ENCODE measurements around the gene ELL2. TPM values are rescaled to one million over a fixed set of nuclear protein-coding genes. Genes with fewer than 3 reads are reported as not detected.

ELL2 gene
- total and polyA plus RNA-seq, 2 of the 13 experiments (the other 11 are each of a cell fraction or from before 2014, with no cell fraction given), result 78.9 to 97.1 TPM

DNA sequence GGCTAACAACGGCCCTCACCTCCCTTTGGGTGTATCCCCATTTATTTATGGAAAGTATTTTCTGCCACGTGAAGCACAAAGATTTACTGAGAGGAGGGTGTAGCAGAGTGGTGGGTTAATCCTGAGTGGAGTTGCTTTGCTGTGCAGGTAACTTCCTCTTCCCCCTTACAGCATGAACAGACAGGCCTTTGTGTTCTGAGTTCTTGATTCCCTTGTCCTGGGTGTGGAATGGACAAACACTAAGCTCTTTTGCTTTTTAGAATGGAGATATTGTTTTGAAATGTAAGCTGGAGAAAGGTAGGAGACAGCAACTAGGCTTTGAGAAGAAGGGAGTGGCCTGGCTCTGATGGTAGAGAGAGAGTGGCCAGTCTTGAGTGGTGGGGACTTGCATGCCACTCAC is 122.0 kb downstream of the ELL2 start (continued):
- peak; percentile 17; the same call in 1 of the 2 replicates for TF ChIP-seq ETV5 (CRISPR knock-in tag; IDR thresholded peaks at IDR 0.05; ENCODE audit: borderline replicate concordance)
- peak; percentile 19; the same call in 1 of the 2 replicates for TF ChIP-seq ZFX (CRISPR knock-in tag; IDR thresholded peaks at IDR 0.05; ENCODE audit: low read depth)
- TF ChIP-seq MTF2 (CRISPR knock-in tag; IDR thresholded peaks at IDR 0.05; ENCODE audit: borderline replicate concordance), result no peak
- peak; percentile 82 for TF ChIP-seq ELF3 (CRISPR knock-in tag; IDR thresholded peaks at IDR 0.05)
- no peak for TF ChIP-seq CBFB (CRISPR knock-in tag; IDR thresholded peaks at IDR 0.05)
- TF ChIP-seq RFXAP (CRISPR knock-in tag; IDR thresholded peaks at IDR 0.05; ENCODE audit: borderline replicate concordance), result no peak
- no peak for TF ChIP-seq PCBP1 (IDR thresholded peaks at IDR 0.05; ENCODE audit: borderline replicate concordance, low read depth, low read length)
- TF ChIP-seq GATAD2A (CRISPR knock-in tag; IDR thresholded peaks at IDR 0.05), result peak; percentile 42; the same call in 1 of the 2 replicates
- no peak for TF ChIP-seq RFX3 (CRISPR knock-in tag; IDR thresholded peaks at IDR 0.05)
- TF ChIP-seq ZSCAN20 (CRISPR knock-in tag; IDR thresholded peaks at IDR 0.05; ENCODE audit: borderline replicate concordance), result no peak
- 0 out of 2 replicates have a peak, but pooled peaks have one; percentile 16 for TF ChIP-seq ZNF580 (CRISPR knock-in tag; IDR thresholded peaks at IDR 0.05; ENCODE audit: borderline replicate concordance, low read depth)
- no peak for TF ChIP-seq SOX13 (IDR thresholded peaks at IDR 0.05)
- TF ChIP-seq SOX13 (CRISPR knock-in tag; conservative IDR thresholded peaks at IDR 0.05 in 1 of 2, IDR thresholded peaks at IDR 0.05 in 1 of 2), result peak in 1 of 2 experiments; percentile 44; a peak in 2 of 4 replicates
- no peak for TF ChIP-seq TEF (CRISPR knock-in tag; IDR thresholded peaks at IDR 0.05)
- no peak for TF ChIP-seq ZMYM3 (CRISPR knock-in tag; IDR thresholded peaks at IDR 0.05)
- TF ChIP-seq SAP130 (CRISPR knock-in tag; IDR thresholded peaks at IDR 0.05; ENCODE audit: low read depth), result peak; percentile 31; the same call in 1 of the 2 replicates
- no peak for TF ChIP-seq IRX3 (CRISPR knock-in tag; IDR thresholded peaks at IDR 0.05; ENCODE audit: borderline replicate concordance, low read depth)
- TF ChIP-seq GATAD1 (CRISPR knock-in tag; IDR thresholded peaks at IDR 0.05), result 0 out of 2 replicates have a peak, but pooled peaks have one; percentile 15
- TF ChIP-seq DMTF1 (CRISPR knock-in tag; IDR thresholded peaks at IDR 0.05), result no peak
- TF ChIP-seq FOXA1 (IDR thresholded peaks at IDR 0.05), result no peak
- TF ChIP-seq FOXA1 (CRISPR knock-in tag; IDR thresholded peaks at IDR 0.05), result no peak
- no peak for TF ChIP-seq SSRP1 (CRISPR knock-in tag; IDR thresholded peaks at IDR 0.05)
- TF ChIP-seq ZNF274 (CRISPR knock-in tag; IDR thresholded peaks at IDR 0.05), result no peak
- TF ChIP-seq CREM (IDR thresholded peaks at IDR 0.05), result no peak
- TF ChIP-seq CREM (CRISPR knock-in tag; IDR thresholded peaks at IDR 0.05), result no peak
- TF ChIP-seq SOX5 (CRISPR knock-in tag; IDR thresholded peaks at IDR 0.05; ENCODE audit: borderline replicate concordance), result peak; percentile 50; the same call in 1 of the 2 replicates
- TF ChIP-seq ZNF644 (CRISPR knock-in tag; IDR thresholded peaks at IDR 0.05; ENCODE audit: low read depth), result peak; percentile 50; the same call in 1 of the 2 replicates
- TF ChIP-seq, protein P1, sequence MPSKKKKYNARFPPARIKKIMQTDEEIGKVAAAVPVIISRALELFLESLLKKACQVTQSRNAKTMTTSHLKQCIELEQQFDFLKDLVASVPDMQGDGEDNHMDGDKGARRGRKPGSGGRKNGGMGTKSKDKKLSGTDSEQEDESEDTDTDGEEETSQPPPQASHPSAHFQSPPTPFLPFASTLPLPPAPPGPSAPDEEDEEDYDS (CRISPR knock-in tag; IDR thresholded peaks at IDR 0.05), result no peak
- no peak for TF ChIP-seq ZNF496 (CRISPR knock-in tag; IDR thresholded peaks at IDR 0.05; ENCODE audit: insufficient replicate concordance)

Data from HepG2 (cell line).